ENCODE results near the gene NAALADL1.

Gene NAALADL1

GRCh38 chr11:65095427-65095826 is 37.1 kb upstream of the NAALADL1 start:
- Histone ChIP-seq H3K36me3 (ENCODE audit: control insufficient read depth, insufficient read depth, low read length) (no peaks in the 10 kb centered on the region), H3K4me3 (ENCODE audit: low read depth, low read length) (peak overlapping the region; percentile 43), H3K27me3 (ENCODE audit: control insufficient read depth, insufficient read depth, low read length) (no peaks in the 10 kb centered on the region), H3K9me3 (ENCODE audit: control insufficient read depth, insufficient read depth, low read length) (no peaks in the 10 kb centered on the region), H3K9ac (ENCODE audit: low read depth, low read length) (peak overlapping the region; percentile 76), H3K4me1 (ENCODE audit: control insufficient read depth, insufficient read depth, low read length) (peaks cover 3% of the 10 kb centered on the region)

DNA sequence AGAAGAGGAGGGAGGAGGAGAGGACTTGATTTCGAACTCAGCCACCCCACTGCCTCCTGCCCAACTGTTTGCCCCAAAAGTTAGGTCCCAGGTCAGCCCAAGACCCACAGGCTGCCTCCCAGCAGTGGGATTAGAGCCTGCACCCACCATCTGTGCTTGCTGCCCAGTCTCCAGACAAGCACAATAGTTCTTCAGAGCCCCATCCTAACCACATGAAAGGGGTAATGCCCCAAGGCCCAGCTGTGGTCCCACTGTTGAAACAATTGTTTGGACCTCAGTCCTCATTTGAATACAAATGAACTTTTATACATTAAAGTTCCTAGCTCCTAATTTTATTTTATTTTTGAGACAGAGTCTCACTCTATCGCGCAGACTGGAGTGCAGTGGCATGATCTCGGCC is 32.3 kb upstream of the NAALADL1 start:
- Histone ChIP-seq H3K9ac (ENCODE audit: low read depth, low read length) (no peak overlapping the region), H3K36me3 (ENCODE audit: control insufficient read depth, insufficient read depth, low read length) (peaks cover 19% of the 10 kb centered on the region), H3K9me3 (ENCODE audit: control insufficient read depth, insufficient read depth, low read length) (no peaks in the 10 kb centered on the region), H3K4me3 (ENCODE audit: low read depth, low read length) (no peak overlapping the region), H3K4me1 (ENCODE audit: control insufficient read depth, insufficient read depth, low read length) (no peaks in the 10 kb centered on the region), H3K27me3 (ENCODE audit: control insufficient read depth, insufficient read depth, low read length) (no peaks in the 10 kb centered on the region)

GRCh38 chr11:65089621-65090020 is 31.3 kb upstream of the NAALADL1 start:
- Histone ChIP-seq H3K36me3 (ENCODE audit: control insufficient read depth, insufficient read depth, low read length) (peaks cover 19% of the 10 kb centered on the region), H3K4me1 (ENCODE audit: control insufficient read depth, insufficient read depth, low read length) (no peaks in the 10 kb centered on the region), H3K4me3 (ENCODE audit: low read depth, low read length) (no peak overlapping the region), H3K27me3 (ENCODE audit: control insufficient read depth, insufficient read depth, low read length) (no peaks in the 10 kb centered on the region), H3K9me3 (ENCODE audit: control insufficient read depth, insufficient read depth, low read length) (no peaks in the 10 kb centered on the region), H3K9ac (ENCODE audit: low read depth, low read length) (no peak overlapping the region)

DNA sequence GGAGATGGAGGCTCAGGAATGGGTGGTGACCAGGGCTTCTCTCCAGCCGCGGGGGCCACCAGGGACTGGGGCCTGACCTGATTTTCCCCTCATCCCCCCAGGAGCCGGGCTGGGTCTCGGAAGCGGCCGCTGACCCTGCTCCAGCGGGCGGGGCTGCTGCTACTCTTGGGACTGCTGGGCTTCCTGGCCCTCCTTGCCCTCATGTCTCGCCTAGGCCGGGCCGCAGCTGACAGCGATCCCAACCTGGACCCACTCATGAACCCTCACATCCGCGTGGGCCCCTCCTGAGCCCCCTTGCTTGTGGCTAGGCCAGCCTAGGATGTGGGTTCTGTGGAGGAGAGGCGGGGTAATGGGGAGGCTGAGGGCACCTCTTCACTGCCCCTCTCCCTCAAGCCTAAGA is 29.5 kb upstream of the NAALADL1 start:
- Histone ChIP-seq H3K4me3 (ENCODE audit: low read depth, low read length) (no peak overlapping the region), H3K4me1 (ENCODE audit: control insufficient read depth, insufficient read depth, low read length) (peaks cover 3% of the 10 kb centered on the region), H3K27me3 (ENCODE audit: control insufficient read depth, insufficient read depth, low read length) (no peaks in the 10 kb centered on the region), H3K36me3 (ENCODE audit: control insufficient read depth, insufficient read depth, low read length) (peaks cover 19% of the 10 kb centered on the region), H3K9ac (ENCODE audit: low read depth, low read length) (no peak overlapping the region), H3K9me3 (ENCODE audit: control insufficient read depth, insufficient read depth, low read length) (no peaks in the 10 kb centered on the region)

- Histone ChIP-seq H3K27me3 (ENCODE audit: control insufficient read depth, insufficient read depth, low read length) (no peaks in the 10 kb centered on the region), H3K36me3 (ENCODE audit: control insufficient read depth, insufficient read depth, low read length) (peaks cover 20% of the 10 kb centered on the region)
Measured at GRCh38 chr11:65087216-65087615, 28.9 kb upstream of the NAALADL1 start.

DNA sequence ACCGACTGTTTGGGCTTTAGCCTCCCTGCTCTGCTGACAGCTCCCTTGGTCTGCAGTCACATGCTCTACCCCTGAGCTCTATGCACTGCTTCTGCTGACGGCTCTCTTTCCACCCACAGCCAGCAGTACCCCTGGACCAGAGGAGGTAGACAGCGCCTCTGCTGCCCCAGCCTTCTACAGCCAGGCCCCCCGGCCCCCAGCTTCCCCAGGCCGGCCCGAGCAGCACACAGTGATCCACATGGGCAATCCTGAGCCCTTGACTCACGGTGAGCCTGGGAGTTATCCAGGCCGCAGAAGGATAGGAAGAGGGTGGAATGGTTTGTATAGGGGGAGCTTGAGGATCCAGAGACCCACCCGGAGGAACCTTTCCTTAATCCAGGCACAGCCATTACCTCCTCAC is 28.5 kb upstream of the NAALADL1 start:
- Histone ChIP-seq H3K27me3 (ENCODE audit: control insufficient read depth, insufficient read depth, low read length) (no peaks in the 10 kb centered on the region), H3K9ac (ENCODE audit: low read depth, low read length) (no peak overlapping the region), H3K4me1 (ENCODE audit: control insufficient read depth, insufficient read depth, low read length) (peaks cover 5% of the 10 kb centered on the region)

More at GRCh38 chr11:65087216-65087615, 28.9 kb upstream of the NAALADL1 start:
- Histone ChIP-seq H3K4me1 (ENCODE audit: control insufficient read depth, insufficient read depth, low read length) (peaks cover 5% of the 10 kb centered on the region), H3K9ac (ENCODE audit: low read depth, low read length) (no peak overlapping the region), H3K9me3 (ENCODE audit: control insufficient read depth, insufficient read depth, low read length) (no peaks in the 10 kb centered on the region), H3K4me3 (ENCODE audit: low read depth, low read length) (no peak overlapping the region)

DNA sequence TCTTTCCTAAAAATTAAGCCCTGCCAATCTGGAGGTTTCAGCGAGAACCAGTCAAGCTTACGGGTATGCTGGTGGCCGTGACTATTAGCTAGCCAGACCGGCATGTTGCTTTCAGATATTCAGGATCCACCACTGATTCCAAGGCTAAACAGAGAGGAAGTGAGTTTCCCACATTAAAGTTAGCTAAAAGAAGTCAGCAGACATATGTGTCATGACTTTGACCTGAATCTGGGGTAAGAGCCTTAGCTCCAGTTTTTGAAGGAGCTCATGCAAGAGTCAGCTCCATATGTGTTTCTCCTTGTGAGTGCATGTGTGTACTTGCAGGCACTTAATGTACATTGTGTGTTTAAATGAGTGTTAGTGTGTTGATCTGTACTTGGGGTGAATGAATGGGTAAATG is 27.1 kb upstream of the NAALADL1 start:
- Histone ChIP-seq H3K4me1 (ENCODE audit: control insufficient read depth, insufficient read depth, low read length) (peaks cover 5% of the 10 kb centered on the region), H3K27me3 (ENCODE audit: control insufficient read depth, insufficient read depth, low read length) (no peaks in the 10 kb centered on the region), H3K36me3 (ENCODE audit: control insufficient read depth, insufficient read depth, low read length) (peaks cover 29% of the 10 kb centered on the region), H3K4me3 (ENCODE audit: low read depth, low read length) (no peak overlapping the region), H3K9me3 (ENCODE audit: control insufficient read depth, insufficient read depth, low read length) (no peaks in the 10 kb centered on the region), H3K9ac (ENCODE audit: low read depth, low read length) (no peak overlapping the region)

More for the DNA sequence above, 28.5 kb upstream of the NAALADL1 start:
- no peaks in the 10 kb centered on the region for H3K9me3 ChIP-seq (ENCODE audit: control insufficient read depth, insufficient read depth, low read length)
- peaks cover 24% of the 10 kb centered on the region for H3K36me3 ChIP-seq (ENCODE audit: control insufficient read depth, insufficient read depth, low read length)
- H3K4me3 ChIP-seq (ENCODE audit: low read depth, low read length) = no peak overlapping the region

- H3K36me3 ChIP-seq (ENCODE audit: control insufficient read depth, insufficient read depth, low read length) = peaks cover 29% of the 10 kb centered on the region
- peak overlapping the region; percentile 93 for H3K9ac ChIP-seq (ENCODE audit: low read depth, low read length)
- no peaks in the 10 kb centered on the region for H3K9me3 ChIP-seq (ENCODE audit: control insufficient read depth, insufficient read depth, low read length)
- peak overlapping the region; percentile 96 for H3K4me3 ChIP-seq (ENCODE audit: low read depth, low read length)
- H3K27me3 ChIP-seq (ENCODE audit: control insufficient read depth, insufficient read depth, low read length) = no peaks in the 10 kb centered on the region
- peaks cover 5% of the 10 kb centered on the region for H3K4me1 ChIP-seq (ENCODE audit: control insufficient read depth, insufficient read depth, low read length)
Measured at GRCh38 chr11:65084598-65085375, 26.4 kb upstream of the NAALADL1 start.

GRCh38 chr11:65083834-65084597 is 25.7 kb upstream of the NAALADL1 start, which contains the start of the genes CDCA5 and ZFPL1:
Gene CDCA5, minus strand, starts transcription at chr11:65084040. Its CDS starts 62 bp downstream, at chr11:65083978.
Gene ZFPL1, plus strand, starts transcription at chr11:65084222. Its CDS starts 477 bp downstream, at chr11:65084699.
- Histone ChIP-seq H3K9me3 (ENCODE audit: control insufficient read depth, insufficient read depth, low read length) (no peaks in the 10 kb centered on the region), H3K27me3 (ENCODE audit: control insufficient read depth, insufficient read depth, low read length) (no peaks in the 10 kb centered on the region), H3K4me1 (ENCODE audit: control insufficient read depth, insufficient read depth, low read length) (peaks cover 5% of the 10 kb centered on the region), H3K36me3 (ENCODE audit: control insufficient read depth, insufficient read depth, low read length) (peaks cover 35% of the 10 kb centered on the region), H3K4me3 (ENCODE audit: low read depth, low read length) (peak within 1 kb of the TSS; percentile 96), H3K9ac (ENCODE audit: low read depth, low read length) (peak within 1 kb of the TSS; percentile 93)

DNA sequence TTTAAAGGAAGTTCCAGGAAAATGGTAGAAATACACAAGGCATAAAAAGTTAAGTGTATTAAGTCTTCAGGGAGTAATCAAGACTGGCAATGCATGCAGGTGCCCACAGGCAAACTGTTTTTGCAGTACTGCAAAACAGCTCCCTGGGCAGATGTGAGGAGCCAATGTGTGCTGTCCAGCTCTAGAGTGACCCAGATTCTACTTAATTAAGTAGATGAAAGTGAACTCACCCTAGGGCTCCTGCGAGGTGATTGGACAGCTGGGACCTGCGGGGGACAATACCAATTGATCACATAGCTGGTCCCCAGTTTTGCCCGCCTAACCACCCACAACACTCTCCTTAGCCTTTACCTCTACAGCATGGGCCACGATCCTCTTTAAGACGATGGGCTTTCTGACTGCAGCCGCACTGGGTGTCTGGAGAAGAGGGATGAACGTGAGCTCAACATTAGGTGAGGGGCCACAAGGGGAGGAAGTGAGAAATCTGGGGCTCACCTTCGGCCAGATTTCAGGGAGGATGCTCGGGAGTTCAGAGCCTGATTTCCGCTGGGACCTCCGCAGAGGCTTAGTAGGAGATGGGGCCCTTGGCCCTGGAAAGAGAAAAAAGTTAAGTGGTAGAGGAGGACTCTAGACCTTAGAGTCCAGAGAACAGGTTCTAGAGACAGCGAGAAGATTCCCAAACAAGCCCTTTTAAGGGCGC is 24.9 kb upstream of the NAALADL1 start:
- H3K36me3 ChIP-seq (ENCODE audit: control insufficient read depth, insufficient read depth, low read length) = peaks cover 34% of the 10 kb centered on the region
- H3K4me3 ChIP-seq (ENCODE audit: low read depth, low read length) = peak overlapping the region; percentile 96
- no peaks in the 10 kb centered on the region for H3K9me3 ChIP-seq (ENCODE audit: control insufficient read depth, insufficient read depth, low read length)
- H3K9ac ChIP-seq (ENCODE audit: low read depth, low read length) = peak overlapping the region; percentile 93
- peaks cover 5% of the 10 kb centered on the region for H3K4me1 ChIP-seq (ENCODE audit: control insufficient read depth, insufficient read depth, low read length)
- H3K27me3 ChIP-seq (ENCODE audit: control insufficient read depth, insufficient read depth, low read length) = no peaks in the 10 kb centered on the region

DNA sequence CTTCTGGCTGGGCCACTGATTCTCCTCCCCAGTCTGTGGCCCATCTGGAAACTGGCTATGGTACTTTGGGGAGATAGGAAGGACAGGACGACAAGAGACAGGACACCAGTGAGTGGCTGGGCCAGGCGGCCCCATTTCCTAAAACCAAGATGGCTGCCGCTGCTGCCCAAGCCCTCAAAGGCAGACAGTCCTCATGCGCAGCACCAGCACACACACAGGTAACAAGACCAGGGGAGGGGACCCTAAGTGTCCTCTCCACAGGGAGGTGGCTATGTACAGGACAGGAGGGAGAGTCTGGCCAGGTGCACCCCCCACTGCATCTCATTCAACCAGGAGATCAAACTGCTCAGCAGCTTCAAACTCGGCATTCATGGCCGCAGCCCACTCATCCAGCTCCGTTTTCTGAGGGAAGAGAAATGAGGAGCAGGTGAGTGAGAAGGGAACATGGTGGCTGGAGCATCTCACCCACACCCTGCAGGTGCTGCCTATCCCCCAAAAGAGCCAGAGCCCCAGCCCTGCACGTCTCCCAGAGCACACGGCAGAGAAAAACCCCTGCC is 20.5 kb upstream of the NAALADL1 start:
- no peaks in the 10 kb centered on the region for H3K9me3 ChIP-seq (ENCODE audit: control insufficient read depth, insufficient read depth, low read length)
- no peak overlapping the region for H3K4me3 ChIP-seq (ENCODE audit: low read depth, low read length)
- H3K9ac ChIP-seq (ENCODE audit: low read depth, low read length) = no peak overlapping the region
- H3K4me1 ChIP-seq (ENCODE audit: control insufficient read depth, insufficient read depth, low read length) = peaks cover 5% of the 10 kb centered on the region
- peaks cover 40% of the 10 kb centered on the region for H3K36me3 ChIP-seq (ENCODE audit: control insufficient read depth, insufficient read depth, low read length)
- H3K27me3 ChIP-seq (ENCODE audit: control insufficient read depth, insufficient read depth, low read length) = no peaks in the 10 kb centered on the region
